ENCODE measurements around the gene LUC7L3.
A peak's percentile ranks its signal among the peaks of the same experiment; 100 is the strongest.
"Not testable (repeated sequence)": the region's sequence is repeated elsewhere in the genome, so short reads cannot be mapped to it uniquely, and the experiment has no call there.

Gene LUC7L3

DNA sequence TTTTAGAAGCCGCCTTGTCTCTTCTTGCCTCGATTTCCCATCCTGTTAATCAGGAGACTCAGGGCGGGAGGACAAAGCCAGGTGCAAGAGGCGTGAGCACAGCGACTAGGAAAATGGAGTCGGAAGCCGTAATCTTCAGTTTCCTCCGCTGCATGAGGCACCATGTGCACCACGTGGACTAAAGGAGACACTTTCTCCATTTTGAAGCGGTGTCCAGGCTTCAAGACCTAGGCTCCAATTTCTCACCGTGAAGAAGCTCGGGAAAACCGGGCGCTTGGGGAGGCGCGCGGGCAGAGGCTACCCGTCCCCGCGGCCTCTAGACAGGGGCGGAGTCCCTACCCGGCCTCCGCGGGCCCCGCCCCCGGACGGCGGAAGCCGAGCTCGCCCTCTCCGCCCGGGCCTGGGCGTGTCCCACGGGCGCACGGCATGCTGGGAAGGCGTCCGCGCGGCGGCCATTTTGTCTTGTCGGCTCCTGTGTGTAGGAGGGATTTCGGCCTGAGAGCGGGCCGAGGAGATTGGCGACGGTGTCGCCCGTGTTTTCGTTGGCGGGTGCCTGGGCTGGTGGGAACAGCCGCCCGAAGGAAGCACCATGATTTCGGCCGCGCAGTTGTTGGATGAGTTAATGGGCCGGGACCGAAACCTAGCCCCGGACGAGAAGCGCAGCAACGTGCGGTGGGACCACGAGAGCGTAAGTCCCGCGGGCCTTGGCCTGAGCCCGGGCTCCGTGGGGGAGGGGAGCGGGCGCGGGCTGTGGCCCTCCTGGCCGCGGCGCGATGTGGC, at the start of gene LUC7L3:
Gene LUC7L3, plus strand, starts transcription at position 460 of the 780 bp plus-strand sequence. Its CDS starts 130 bp downstream, at position 590.
- DNase-seq (ENCODE audit: low spot score): peak; percentile 89

- no peak for DNase-seq (ENCODE audit: low spot score)
These were observed 47.3 kb upstream of the LUC7L3 start for GRCh38 chr17:50672071-50672470.

GRCh38 chr17:50672831-50673551, 46.4 kb upstream of the LUC7L3 start:
- DNase-seq (ENCODE audit: low spot score): no peak

GRCh38 chr17:50675190-50675589, 44.2 kb upstream of the LUC7L3 start:
- DNase-seq (ENCODE audit: low spot score): no peak

- DNase-seq (ENCODE audit: low spot score): no peak
These were observed 43.8 kb upstream of the LUC7L3 start for GRCh38 chr17:50675627-50676026.

DNA sequence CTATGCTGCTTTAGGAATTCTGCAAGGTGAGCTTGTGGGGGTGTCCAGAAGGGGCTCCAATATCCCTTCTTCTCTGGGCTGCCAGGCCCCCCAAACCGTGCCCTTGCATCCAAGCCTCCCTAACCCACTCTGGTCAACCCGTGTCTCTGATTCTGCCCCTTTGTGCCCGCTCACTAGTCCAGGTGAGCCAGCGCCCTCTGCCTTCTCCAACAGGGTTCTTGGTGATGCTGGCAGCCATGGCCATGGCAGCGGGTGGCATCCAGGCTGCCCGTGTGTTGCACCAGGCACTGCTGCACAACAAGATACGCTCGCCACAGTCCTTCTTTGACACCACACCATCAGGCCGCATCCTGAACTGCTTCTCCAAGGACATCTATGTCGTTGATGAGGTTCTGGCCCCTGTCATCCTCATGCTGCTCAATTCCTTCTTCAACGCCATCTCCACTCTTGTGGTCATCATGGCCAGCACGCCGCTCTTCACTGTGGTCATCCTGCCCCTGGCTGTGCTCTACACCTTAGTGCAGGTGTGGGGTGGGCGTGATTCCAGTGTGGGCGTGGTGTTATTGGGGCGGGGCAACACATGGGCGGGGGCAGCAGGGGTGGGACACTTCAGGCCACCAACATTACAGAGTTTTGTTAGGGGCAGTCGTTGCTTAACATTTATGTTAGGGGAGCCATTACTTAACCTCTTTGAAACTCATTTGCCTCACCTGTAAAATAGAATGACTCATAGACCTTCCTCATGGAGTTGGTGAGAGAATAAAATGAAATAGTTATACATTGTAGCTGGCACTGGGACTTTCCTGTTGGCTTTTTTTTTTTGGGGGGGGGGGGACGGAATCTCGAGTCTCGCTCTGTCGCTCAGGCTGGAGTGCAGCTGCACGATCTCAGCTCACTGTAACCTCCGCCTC, 43.1 kb upstream of the LUC7L3 start:
- DNase-seq (ENCODE audit: low spot score): no peak

GRCh38 chr17:50677851-50678375, 41.5 kb upstream of the LUC7L3 start:
- DNase-seq (ENCODE audit: low spot score): no peak

- no peak for DNase-seq (ENCODE audit: low spot score)
These were observed 40.3 kb upstream of the LUC7L3 start for GRCh38 chr17:50679008-50679544.

- DNase-seq (ENCODE audit: low spot score): no peak
These were observed 39.3 kb upstream of the LUC7L3 start for GRCh38 chr17:50680126-50680525.

DNA sequence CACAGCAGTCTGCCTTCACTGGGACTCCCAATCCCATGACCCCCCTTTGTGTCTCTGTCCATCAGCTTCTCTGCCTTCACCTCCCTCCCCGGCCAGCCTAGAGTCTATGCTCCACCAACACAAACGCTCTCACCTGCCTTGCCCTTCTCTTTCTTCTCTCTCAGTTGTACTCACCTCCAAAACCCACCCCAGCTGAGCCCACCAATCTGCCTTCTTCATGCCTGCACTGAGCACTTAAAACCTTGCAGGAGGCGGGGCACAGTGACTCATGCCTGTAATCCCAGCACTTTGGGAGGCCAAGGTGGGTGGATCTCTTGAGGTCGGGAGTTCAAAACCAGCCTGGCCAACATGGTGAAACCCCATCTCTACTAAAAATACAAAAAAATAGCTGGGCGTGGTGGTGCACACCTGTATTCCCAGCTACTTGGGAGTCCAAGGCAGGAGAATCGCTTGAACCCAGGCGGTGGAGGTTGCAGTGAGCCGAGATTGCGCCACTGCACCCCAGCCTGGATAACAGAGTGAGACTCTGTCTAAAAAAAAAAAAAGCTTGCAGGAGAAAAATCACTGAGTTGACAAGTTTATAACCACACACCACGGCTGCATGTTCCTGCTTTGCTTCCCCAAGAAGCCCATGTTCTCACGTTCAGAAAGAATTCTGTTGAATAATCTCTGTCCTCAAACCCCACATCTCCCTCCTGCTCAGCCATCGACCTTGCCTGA, 38.7 kb upstream of the LUC7L3 start:
- DNase-seq (ENCODE audit: low spot score): not testable (repeated sequence)

- no peak for DNase-seq (ENCODE audit: low spot score)
These were observed 37.9 kb upstream of the LUC7L3 start for GRCh38 chr17:50681263-50682200.

GRCh38 chr17:50682441-50682840, 37.0 kb upstream of the LUC7L3 start:
- no peak for DNase-seq (ENCODE audit: low spot score)

- DNase-seq (ENCODE audit: low spot score): no peak
These were observed 36.5 kb upstream of the LUC7L3 start for GRCh38 chr17:50682938-50683337.

DNA sequence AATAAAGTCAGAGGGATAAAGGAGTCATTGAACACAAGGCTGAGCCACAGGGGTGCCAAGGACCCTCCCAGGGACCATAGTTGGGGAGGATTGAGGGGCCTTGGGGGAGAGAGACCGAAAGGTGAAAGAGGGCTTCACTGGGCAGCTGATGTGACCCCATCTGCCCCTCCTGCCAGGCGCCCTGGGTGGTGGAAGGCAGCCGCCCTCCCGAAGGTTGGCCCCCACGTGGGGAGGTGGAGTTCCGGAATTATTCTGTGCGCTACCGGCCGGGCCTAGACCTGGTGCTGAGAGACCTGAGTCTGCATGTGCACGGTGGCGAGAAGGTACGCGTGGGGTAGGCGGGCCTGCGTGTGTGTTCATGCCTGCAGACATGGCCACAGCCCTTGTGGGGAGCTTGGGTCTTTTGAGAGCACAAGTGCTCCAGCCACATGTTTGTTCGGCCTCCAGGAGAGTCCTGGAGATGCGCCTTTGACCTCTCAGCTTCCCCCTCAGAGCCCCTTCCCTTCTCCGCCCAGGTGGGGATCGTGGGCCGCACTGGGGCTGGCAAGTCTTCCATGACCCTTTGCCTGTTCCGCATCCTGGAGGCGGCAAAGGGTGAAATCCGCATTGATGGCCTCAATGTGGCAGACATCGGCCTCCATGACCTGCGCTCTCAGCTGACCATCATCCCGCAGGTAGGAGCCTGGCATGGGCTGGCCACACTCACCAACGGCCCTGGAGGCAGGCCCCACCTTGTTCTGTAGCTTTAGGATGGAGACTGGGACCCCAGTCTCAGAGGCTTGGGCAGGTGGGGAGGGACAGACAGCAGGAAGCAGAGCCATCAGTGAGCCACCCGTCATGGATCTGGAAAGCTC, 35.7 kb upstream of the LUC7L3 start:
- no peak for DNase-seq (ENCODE audit: low spot score)

DNA sequence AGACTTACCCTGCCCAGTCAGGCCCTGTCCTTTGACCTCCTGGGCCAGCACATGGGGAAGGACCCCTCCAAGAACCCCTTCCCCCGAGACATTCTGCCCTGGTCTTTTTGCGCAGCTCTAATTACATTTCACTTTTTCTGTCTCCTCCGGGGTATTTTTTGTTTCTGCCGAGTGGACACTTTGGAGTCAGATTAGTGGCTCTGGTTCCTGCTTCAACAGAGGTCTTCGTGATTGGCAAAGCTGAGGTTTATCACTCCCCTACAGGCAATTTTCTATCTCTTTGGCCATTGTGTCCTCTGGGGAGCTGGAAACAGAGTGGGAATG, 35.2 kb upstream of the LUC7L3 start:
- no peak for DNase-seq (ENCODE audit: low spot score)

- no peak for DNase-seq (ENCODE audit: low spot score)
These were observed 34.6 kb upstream of the LUC7L3 start for GRCh38 chr17:50684612-50685333.

DNA sequence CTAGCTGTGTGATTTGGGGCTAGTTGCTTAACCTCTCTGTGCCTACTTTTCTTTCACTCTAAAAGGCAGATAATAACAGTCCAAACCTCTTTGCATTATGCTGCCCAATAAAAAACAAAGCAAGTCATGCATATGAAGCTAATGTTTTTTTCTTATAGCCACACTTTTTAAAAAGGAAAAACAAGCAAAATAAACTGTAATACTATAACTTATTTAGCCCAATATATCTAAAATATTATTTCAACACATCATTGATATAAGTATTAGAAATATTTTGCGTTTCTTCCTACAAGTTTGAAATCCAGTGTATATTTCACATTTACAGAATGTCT, 34.1 kb upstream of the LUC7L3 start:
- no peak for DNase-seq (ENCODE audit: low spot score)

DNA sequence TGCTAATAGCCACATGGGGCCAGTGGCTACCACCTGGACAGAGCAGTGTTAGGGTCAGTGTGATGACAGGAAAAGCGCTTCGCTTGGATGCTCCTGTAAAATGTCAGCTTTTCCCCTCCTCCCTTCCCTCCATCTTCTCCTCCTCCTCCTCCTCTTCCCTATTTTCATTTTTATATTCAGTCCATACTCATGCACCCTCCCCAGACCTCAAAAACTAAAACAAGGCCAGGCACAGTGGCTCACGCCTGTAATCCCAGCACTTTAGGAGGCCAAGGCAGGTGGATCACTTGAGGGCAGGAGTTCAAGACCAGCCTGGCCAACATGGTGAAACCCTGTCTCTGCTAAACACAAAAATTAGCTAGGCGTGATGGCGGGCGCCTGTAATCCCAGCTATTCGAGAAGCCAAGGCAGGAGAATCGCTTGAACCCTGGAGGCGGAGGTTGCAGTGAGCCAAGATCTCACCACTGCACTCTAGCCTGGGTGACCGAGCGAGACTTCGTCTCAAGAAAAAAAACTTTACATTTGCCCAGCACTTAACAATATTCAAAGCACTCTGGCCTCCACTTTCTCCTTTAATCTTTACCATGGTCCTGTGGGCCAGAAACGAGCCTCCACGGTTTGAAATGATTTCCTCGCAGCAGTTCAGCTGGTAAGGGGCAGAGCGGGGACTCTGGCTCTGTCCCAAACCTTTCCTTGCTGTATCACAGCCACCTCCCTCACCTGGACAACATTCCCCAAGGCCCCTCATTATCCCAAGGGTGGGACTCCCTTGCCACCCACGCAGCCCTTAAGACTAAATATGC, 33.5 kb upstream of the LUC7L3 start:
- no peak for DNase-seq (ENCODE audit: low spot score)
